Endothelial cell of umbilical vein (primary cell): ENCODE measurements around the gene EML4. TPM values are rescaled to one million over a fixed set of nuclear protein-coding genes. Genes with fewer than 3 reads are reported as not detected.
"Not testable (repeated sequence)": the region's sequence is repeated elsewhere in the genome, so short reads cannot be mapped to it uniquely, and the experiment has no call there.

Experiments used
- BruUV-seq: library from RNA; stranded (reverse); fragments of 400-500 nt; replicated peaks from 2 replicates; lab custom pipeline; 2021; lab: Mats Ljungman, UMichigan
- CTCF ChIA-PET: fragments of 300-600, 350-600 bp; sonication (Branson Sonifier 250); formaldehyde crosslinking; loops from one replicate; lab custom pipeline; 2021; ENCODE audit warnings: antibody characterized with exemption, inconsistent platforms; lab: Charles Lee
- POLR2A ChIA-PET: fragments of 300-600, 350-600 bp; sonication (Branson Sonifier 250); formaldehyde crosslinking; loops from one replicate; lab custom pipeline; 2021; ENCODE audit warnings: antibody characterized with exemption, inconsistent platforms; lab: Charles Lee
- DNase-seq: peaks from one replicate; pipeline ENCODE4 v3.0.0-alpha.2; 2011; ENCODE audit warnings: low read depth, low spot score
- FAIRE-seq: peaks from 2 replicates; lab custom pipeline; 2011; peaks lifted over from hg19 to GRCh38; lab: Jason Lieb, UNC
- H2AFZ ChIP-seq: 2 replicates; pipeline ENCODE4 v1.6.0; 2012; ENCODE audit warnings: low read depth, low read length, control low read depth, inconsistent platforms
- H3K27ac ChIP-seq: 2 replicates; pipeline ENCODE4 v1.5.1; 2011; ENCODE audit warnings: low read depth, mild to moderate bottlenecking, control low read depth, low read length, moderate library complexity; ENCODE audit not compliant: insufficient read depth
- H3K27me3 ChIP-seq, 2 experiments: 2 replicates each; pipeline versions ENCODE4 v1.6.0 to v1.6.1; 2011; ENCODE audit warnings: low read length in 2 of 2, mixed read lengths in 1 of 2; ENCODE audit not compliant: control insufficient read depth in 2 of 2, insufficient read depth in 2 of 2
- H3K36me3 ChIP-seq, 2 experiments: 2 replicates in 1 of 2; 3 replicates in 1 of 2; pipeline ENCODE4 v1.5.1; 2011; ENCODE audit warnings: low read length in 2 of 2, mild to moderate bottlenecking in 1 of 2, moderate library complexity in 1 of 2; ENCODE audit not compliant: control insufficient read depth in 2 of 2, insufficient read depth in 2 of 2; ENCODE audit errors: extremely low read depth in 1 of 2
- H3K4me1 ChIP-seq: 3 replicates; pipeline ENCODE4 v1.5.1; 2011; ENCODE audit warnings: mild to moderate bottlenecking, low read length; ENCODE audit not compliant: control insufficient read depth, insufficient read depth; ENCODE audit errors: extremely low read depth
- H3K4me2 ChIP-seq: 2 replicates; pipeline ENCODE4 v1.6.1; 2011; ENCODE audit warnings: low read length, control low read depth, mixed read lengths; ENCODE audit not compliant: insufficient read depth
- H3K4me3 ChIP-seq, 3 experiments: fragments of 200-600 bp in 1 of 3; sonication (generic), shearing (Covaris generic) in 1 of 3; replicated peaks in 1 of 3; 2 replicates each; pipeline ENCODE4 v1.5.1; 2011 to 2016; ENCODE audit warnings: control low read depth in 3 of 3, low read length in 3 of 3, mild to moderate bottlenecking in 2 of 3, inconsistent platforms in 1 of 3, low read depth in 1 of 3, moderate library complexity in 1 of 3; ENCODE audit not compliant: insufficient read depth in 1 of 3
- H3K79me2 ChIP-seq: 2 replicates; pipeline ENCODE4 v1.6.0; 2012; ENCODE audit warnings: low read length, inconsistent platforms; ENCODE audit not compliant: control insufficient read depth, insufficient read depth
- H3K9ac ChIP-seq: replicated peaks from 2 replicates; pipeline ENCODE3; 2011; ENCODE audit warnings: low read length, control low read depth; ENCODE audit not compliant: insufficient read depth; ENCODE audit errors: extremely low read depth
- H3K9me1 ChIP-seq: replicated peaks from 3 replicates; pipeline ENCODE4 v1.6.0; 2011; ENCODE audit warnings: mild to moderate bottlenecking, low read length; ENCODE audit not compliant: control insufficient read depth, insufficient read depth; ENCODE audit errors: extremely low read depth
- H3K9me3 ChIP-seq: replicated peaks from 2 replicates; pipeline ENCODE4 v1.5.1; 2012; ENCODE audit warnings: low read length, inconsistent platforms; ENCODE audit not compliant: control insufficient read depth, insufficient read depth
- H4K20me1 ChIP-seq: replicated peaks from 2 replicates; pipeline ENCODE3; 2011; ENCODE audit warnings: mild to moderate bottlenecking, low read length; ENCODE audit not compliant: control insufficient read depth, insufficient read depth; ENCODE audit errors: extremely low read depth
- EZH2 ChIP-seq: IDR thresholded peaks from 2 replicates; pipeline ENCODE4 v1.6.1; 2012; ENCODE audit warnings: borderline replicate concordance, low read depth, mild to moderate bottlenecking, moderate library complexity, low read length, inconsistent platforms; ENCODE audit not compliant: severe bottlenecking
- FOS ChIP-seq: IDR thresholded peaks from 2 replicates; pipeline ENCODE4 v1.6.1; 2011; ENCODE audit warnings: mild to moderate bottlenecking, low read length, moderate library complexity, borderline replicate concordance; ENCODE audit not compliant: insufficient read depth
- GATA2 ChIP-seq: IDR thresholded peaks from 2 replicates; pipeline ENCODE4 v1.7.0; 2011; ENCODE audit warnings: low read depth, mild to moderate bottlenecking, moderate library complexity, mixed read lengths, low read length; ENCODE audit not compliant: insufficient read length, insufficient read depth
- JUN ChIP-seq: IDR thresholded peaks from 2 replicates; pipeline ENCODE4 v1.6.1; 2011; ENCODE audit warnings: borderline replicate concordance, low read depth; ENCODE audit not compliant: insufficient read length, insufficient read depth
- MYC ChIP-seq: IDR thresholded peaks from one replicate; pipeline ENCODE4 v1.6.1; 2011; ENCODE audit warnings: mild to moderate bottlenecking, low read depth, low read length
- POLR2A ChIP-seq: IDR thresholded peaks from 2 replicates; pipeline ENCODE4 v1.6.1; 2012; ENCODE audit warnings: low read depth, mild to moderate bottlenecking, control low read depth, low read length
- POLR2AphosphoS5 ChIP-seq: IDR thresholded peaks from 2 replicates; pipeline ENCODE4 v1.6.1; 2012; ENCODE audit warnings: low read depth, mild to moderate bottlenecking, control low read depth, low read length, moderate library complexity; ENCODE audit not compliant: insufficient read depth
- dilution Hi-C: fragments of 300-500 bp; cut with MboI; formaldehyde crosslinking; loops from one replicate; pipeline ENCODE4 v1.15.0; 2019; ENCODE audit warnings: low sequenced_read_pairs; ENCODE audit not compliant: extremely low pct_ligation_motif_present
- intact Hi-C: fragments of 100-400 bp; cut with micrococcal nuclease; formaldehyde crosslinking; loops from one replicate; pipeline ENCODE4 v1.10.0; 2022
- polyA plus RNA-seq, 4 experiments: library from polyadenylated mRNA; depleted of rRNA in 3 of 4; stranded (reverse) in 3 of 4; unstranded in 1 of 4; fragments of >200 nt; gene quantifications; 2 replicates each; pipeline versions ENCODE4 v1.2.1 to v1.2.3, GENCODE V29; 2011 to 2012; ENCODE audit warnings: missing spikeins in 1 of 4
- total RNA-seq: library from RNA; stranded (reverse); gene quantifications from 2 replicates; pipeline ENCODE4 v1.2.3, GENCODE V29; 2021
- TF ChIP-seq, protein P1 (sequence below), 2 donors: IDR thresholded peaks; 1 replicate in 1 of 2; 2 replicates in 1 of 2; pipeline ENCODE4 v1.5.1; 2011; ENCODE audit warnings: low read length in 2 of 2, mild to moderate bottlenecking in 2 of 2, moderate library complexity in 2 of 2, control low read depth in 1 of 2, inconsistent platforms in 1 of 2, low read depth in 1 of 2; ENCODE audit not compliant: insufficient read depth in 1 of 2; ENCODE audit errors: extremely low read depth in 1 of 2
- TF ChIP-seq, protein P2 (sequence below): IDR thresholded peaks from 2 replicates; pipeline ENCODE4 v1.6.1; 2011; ENCODE audit not compliant: insufficient read depth, insufficient read length

Gene EML4
- total and polyA plus RNA-seq, 2 donors (not counting 3 experiments of a cell fraction or from before 2014, with no cell fraction given) = 13.3 to 32.0 TPM

DNA sequence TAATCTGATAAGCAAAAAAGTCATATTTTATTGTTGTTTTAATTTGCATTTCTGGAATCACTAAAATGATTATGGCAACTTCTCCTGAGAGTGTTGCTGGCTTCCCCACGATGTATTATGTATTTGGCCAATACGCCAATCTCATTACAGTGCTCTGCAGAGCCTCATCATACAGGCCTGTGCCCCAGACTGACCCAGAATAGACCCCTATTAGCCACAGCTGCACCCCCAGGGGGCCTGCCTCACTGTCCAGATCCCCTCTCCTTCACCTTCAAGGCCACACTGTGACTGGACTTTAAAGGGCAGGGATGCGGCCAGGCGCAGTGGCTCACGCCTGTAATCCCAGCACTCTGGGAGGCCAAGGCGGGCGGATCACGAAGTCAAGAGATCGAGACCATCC is 209.3 kb downstream of the EML4 start:
- Histone ChIP-seq H3K27ac (no peak overlapping the region), H3K4me2 (no peak overlapping the region), H3K27me3 (peaks cover 0 to 2% of the 10 kb centered on the region in 2 experiments), H4K20me1 (no peaks in the 10 kb centered on the region), H3K4me1 (no peaks in the 10 kb centered on the region), H3K4me3 (no peak overlapping the region), H3K36me3 (no peaks in the 10 kb centered on the region), H3K9me3 (no peaks in the 10 kb centered on the region), H3K9ac (no peak overlapping the region), H3K79me2 (no peaks in the 10 kb centered on the region), H2AFZ (no peak overlapping the region), H3K9me1 (no peaks in the 10 kb centered on the region)
- dilution Hi-C loops = no loop called here
- TF ChIP-seq, protein P1, sequence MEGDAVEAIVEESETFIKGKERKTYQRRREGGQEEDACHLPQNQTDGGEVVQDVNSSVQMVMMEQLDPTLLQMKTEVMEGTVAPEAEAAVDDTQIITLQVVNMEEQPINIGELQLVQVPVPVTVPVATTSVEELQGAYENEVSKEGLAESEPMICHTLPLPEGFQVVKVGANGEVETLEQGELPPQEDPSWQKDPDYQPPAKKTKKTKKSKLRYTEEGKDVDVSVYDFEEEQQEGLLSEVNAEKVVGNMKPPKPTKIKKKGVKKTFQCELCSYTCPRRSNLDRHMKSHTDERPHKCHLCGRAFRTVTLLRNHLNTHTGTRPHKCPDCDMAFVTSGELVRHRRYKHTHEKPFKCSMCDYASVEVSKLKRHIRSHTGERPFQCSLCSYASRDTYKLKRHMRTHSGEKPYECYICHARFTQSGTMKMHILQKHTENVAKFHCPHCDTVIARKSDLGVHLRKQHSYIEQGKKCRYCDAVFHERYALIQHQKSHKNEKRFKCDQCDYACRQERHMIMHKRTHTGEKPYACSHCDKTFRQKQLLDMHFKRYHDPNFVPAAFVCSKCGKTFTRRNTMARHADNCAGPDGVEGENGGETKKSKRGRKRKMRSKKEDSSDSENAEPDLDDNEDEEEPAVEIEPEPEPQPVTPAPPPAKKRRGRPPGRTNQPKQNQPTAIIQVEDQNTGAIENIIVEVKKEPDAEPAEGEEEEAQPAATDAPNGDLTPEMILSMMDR (IDR thresholded peaks at IDR 0.05; ENCODE audit: extremely low read depth in 1 of 2, insufficient read depth in 1 of 2, low read depth in 1 of 2, low read length in 2 of 2) = no peak
- TF ChIP-seq FOS (no peak), MYC (no peak), POLR2A (no peak), JUN (no peak), GATA2 (no peak), POLR2AphosphoS5 (no peak), EZH2 (no peak)
- TF ChIP-seq, protein P2, sequence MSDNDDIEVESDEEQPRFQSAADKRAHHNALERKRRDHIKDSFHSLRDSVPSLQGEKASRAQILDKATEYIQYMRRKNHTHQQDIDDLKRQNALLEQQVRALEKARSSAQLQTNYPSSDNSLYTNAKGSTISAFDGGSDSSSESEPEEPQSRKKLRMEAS = no peak
- no TSS peak for BruUV-seq
- FAIRE-seq = no peak
- POLR2A ChIA-PET = no interaction called here
- DNase-seq = no peak
- intact Hi-C loops = no loop called here
- CTCF ChIA-PET = no interaction called here

DNA sequence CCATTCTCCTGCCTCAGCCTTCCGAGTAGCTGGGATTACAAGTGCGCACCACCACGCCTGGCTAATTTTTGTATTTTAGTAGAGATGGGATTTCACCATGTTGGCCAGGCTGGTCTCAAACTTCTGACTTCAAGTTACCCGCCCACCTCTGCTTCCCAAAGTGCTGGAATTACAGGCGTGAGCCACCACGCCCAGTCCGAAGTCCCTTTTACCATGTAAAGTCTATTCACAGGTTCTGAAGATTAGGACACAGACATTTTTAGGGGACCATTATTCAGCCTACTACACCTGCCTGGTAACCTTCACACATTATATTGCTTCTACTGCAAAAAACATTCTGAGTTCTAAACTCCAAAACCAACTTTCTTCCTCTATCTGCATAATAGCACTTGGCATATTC is 210.9 kb downstream of the EML4 start:
- CTCF ChIA-PET = not testable (repeated sequence)

More for the DNA sequence above, 210.9 kb downstream of the EML4 start:
- DNase-seq, H3K9ac ChIP-seq, dilution Hi-C loops, POLR2A ChIA-PET, H3K79me2 ChIP-seq, H2AFZ ChIP-seq, H4K20me1 ChIP-seq, H3K27ac ChIP-seq, FAIRE-seq, H3K9me3 ChIP-seq, H3K4me1 ChIP-seq, H3K9me1 ChIP-seq, H3K4me3 ChIP-seq, BruUV-seq, H3K4me2 ChIP-seq, H3K27me3 ChIP-seq, H3K36me3 ChIP-seq, intact Hi-C loops: not testable (repeated sequence)
